Esophagus mucosa (tissue), 1 donor: ENCODE results near the gene CDK15. TPM values are rescaled to one million over a fixed set of nuclear protein-coding genes. Genes with fewer than 3 reads are reported as not detected.
"Not testable (repeated sequence)": the region's sequence is repeated elsewhere in the genome, so short reads cannot be mapped to it uniquely, and the experiment has no call there.

ENCODE experiments used
- ATAC-seq: fragments of 200-7000 bp; cut with Tn5 transposase; one replicate; pipeline ENCODE4 v1.9.1; 2020
- total RNA-seq: library from RNA; stranded (reverse); gene quantifications from one replicate; pipeline ENCODE4 v1.2.4, GENCODE V29; 2023
- donor health status: DM: yes; HTN: yes; CAD: no.

The CDK15 gene
- total RNA-seq, 1 donor from 2014 or later, result 0.12 TPM

GRCh38 chr2:201831469-201831868 is 25.1 kb downstream of the CDK15 start:
- ATAC-seq, result no peak

GRCh38 chr2:201833781-201834180 is 27.4 kb downstream of the CDK15 start:
- ATAC-seq, result no peak

- ATAC-seq, result no peak
These were observed 28.7 kb downstream of the CDK15 start for GRCh38 chr2:201835066-201835465.

- ATAC-seq, result no peak
These were observed 31.1 kb downstream of the CDK15 start for GRCh38 chr2:201837391-201837790.

GRCh38 chr2:201837824-201838431 is 31.6 kb downstream of the CDK15 start:
- no peak for ATAC-seq

- ATAC-seq, result no peak
These were observed 33.4 kb downstream of the CDK15 start for GRCh38 chr2:201839727-201840126.

GRCh38 chr2:201840726-201841125 is 34.4 kb downstream of the CDK15 start:
- ATAC-seq, result no peak

GRCh38 chr2:201842131-201842860 is 36.0 kb downstream of the CDK15 start:
- no peak for ATAC-seq

GRCh38 chr2:201844922-201845321 is 38.6 kb downstream of the CDK15 start:
- ATAC-seq, result not testable (repeated sequence)

- no peak for ATAC-seq
These were observed 41.1 kb downstream of the CDK15 start for GRCh38 chr2:201847481-201847880.

- ATAC-seq, result no peak
These were observed 46.1 kb downstream of the CDK15 start for GRCh38 chr2:201852462-201852861.

GRCh38 chr2:201852878-201853415 is 46.6 kb downstream of the CDK15 start:
- ATAC-seq, result no peak

- ATAC-seq, result no peak
These were observed 48.0 kb downstream of the CDK15 start for GRCh38 chr2:201854221-201854801.

- peak; percentile 53 for ATAC-seq
These were observed 48.5 kb downstream of the CDK15 start for GRCh38 chr2:201854841-201855240.

GRCh38 chr2:201855356-201855755 is 49.0 kb downstream of the CDK15 start:
- no peak for ATAC-seq

GRCh38 chr2:201857326-201857725 is 51.0 kb downstream of the CDK15 start:
- no peak for ATAC-seq

- ATAC-seq, result no peak
These were observed 52.2 kb downstream of the CDK15 start for GRCh38 chr2:201858281-201859184.

- no peak for ATAC-seq
These were observed 53.6 kb downstream of the CDK15 start for GRCh38 chr2:201859949-201860348.

- ATAC-seq, result peak; percentile 78
These were observed 54.3 kb downstream of the CDK15 start for GRCh38 chr2:201860636-201861066.

GRCh38 chr2:201862843-201863242 is 56.5 kb downstream of the CDK15 start:
- no peak for ATAC-seq

- ATAC-seq, result no peak
These were observed 60.5 kb downstream of the CDK15 start for GRCh38 chr2:201866643-201867473.

- no peak for ATAC-seq
These were observed 65.1 kb downstream of the CDK15 start for GRCh38 chr2:201871471-201871870.
